Glutamatergic neuron (in vitro differentiated cells): ENCODE measurements around the gene TBC1D30. TPM values are rescaled to one million over a fixed set of nuclear protein-coding genes. Genes with fewer than 3 reads are reported as not detected.

Experiments
- DNase-seq: peaks from one replicate; pipeline ENCODE4 v3.0.0; 2022
- H3K27ac Mint-ChIP-seq: one replicate; pipeline ENCODE4 v1.8.0; 2020; ENCODE audit warnings: mild to moderate bottlenecking, mixed read lengths, inconsistent platforms; ENCODE audit not compliant: unreplicated experiment
- H3K27me3 Mint-ChIP-seq: one replicate; pipeline ENCODE4 v1.8.0; 2020; ENCODE audit warnings: mild to moderate bottlenecking, moderate library complexity, mixed read lengths, inconsistent platforms; ENCODE audit not compliant: unreplicated experiment
- H3K36me3 Mint-ChIP-seq: one replicate; pipeline ENCODE4 v1.8.0; 2020; ENCODE audit warnings: mild to moderate bottlenecking, mixed read lengths, inconsistent platforms; ENCODE audit not compliant: unreplicated experiment
- H3K4me1 Mint-ChIP-seq: one replicate; pipeline ENCODE4 v1.8.0; 2020; ENCODE audit warnings: mild to moderate bottlenecking, low read depth, mixed read lengths, inconsistent platforms; ENCODE audit not compliant: unreplicated experiment
- H3K4me3 Mint-ChIP-seq: one replicate; pipeline ENCODE4 v1.8.0; 2020; ENCODE audit warnings: mild to moderate bottlenecking, mixed read lengths, inconsistent platforms; ENCODE audit not compliant: unreplicated experiment
- H3K9me3 Mint-ChIP-seq: one replicate; pipeline ENCODE4 v1.8.0; 2020; ENCODE audit warnings: mild to moderate bottlenecking, moderate library complexity, mixed read lengths, inconsistent platforms; ENCODE audit not compliant: unreplicated experiment
- total RNA-seq: library from RNA; stranded (reverse); fragmentation: NEBNext Ultra II Directional; extraction: Animal tissue kit (Norgen Biotek cat#: 25700); gene quantifications from one replicate; pipeline ENCODE4 v1.2.1, GENCODE V29; 2021; ENCODE audit not compliant: unreplicated experiment
- TF ChIP-seq, protein P1 (sequence below): fragments of 200-600 bp; sonication (generic); IDR thresholded peaks from one replicate; pipeline ENCODE4 v1.5.0; 2021; ENCODE audit not compliant: partially characterized antibody, unreplicated experiment

Gene TBC1D30
- total RNA-seq, 1 donor from 2014 or later: 15.2 TPM

- no peaks in the 10 kb centered on the region for H3K36me3 Mint-ChIP-seq
- no peaks in the 10 kb centered on the region for H3K4me1 Mint-ChIP-seq
- no peak overlapping the region for H3K4me3 Mint-ChIP-seq
- H3K9me3 Mint-ChIP-seq: no peaks in the 10 kb centered on the region
- H3K27me3 Mint-ChIP-seq: peaks cover 2% of the 10 kb centered on the region
- TF ChIP-seq, protein P1, sequence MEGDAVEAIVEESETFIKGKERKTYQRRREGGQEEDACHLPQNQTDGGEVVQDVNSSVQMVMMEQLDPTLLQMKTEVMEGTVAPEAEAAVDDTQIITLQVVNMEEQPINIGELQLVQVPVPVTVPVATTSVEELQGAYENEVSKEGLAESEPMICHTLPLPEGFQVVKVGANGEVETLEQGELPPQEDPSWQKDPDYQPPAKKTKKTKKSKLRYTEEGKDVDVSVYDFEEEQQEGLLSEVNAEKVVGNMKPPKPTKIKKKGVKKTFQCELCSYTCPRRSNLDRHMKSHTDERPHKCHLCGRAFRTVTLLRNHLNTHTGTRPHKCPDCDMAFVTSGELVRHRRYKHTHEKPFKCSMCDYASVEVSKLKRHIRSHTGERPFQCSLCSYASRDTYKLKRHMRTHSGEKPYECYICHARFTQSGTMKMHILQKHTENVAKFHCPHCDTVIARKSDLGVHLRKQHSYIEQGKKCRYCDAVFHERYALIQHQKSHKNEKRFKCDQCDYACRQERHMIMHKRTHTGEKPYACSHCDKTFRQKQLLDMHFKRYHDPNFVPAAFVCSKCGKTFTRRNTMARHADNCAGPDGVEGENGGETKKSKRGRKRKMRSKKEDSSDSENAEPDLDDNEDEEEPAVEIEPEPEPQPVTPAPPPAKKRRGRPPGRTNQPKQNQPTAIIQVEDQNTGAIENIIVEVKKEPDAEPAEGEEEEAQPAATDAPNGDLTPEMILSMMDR: peak; percentile 83
- DNase-seq: peak; percentile 30
- H3K27ac Mint-ChIP-seq: no peak overlapping the region
Observed at GRCh38 chr12:64796205-64796845, 28.1 kb upstream of the TBC1D30 start.

GRCh38 chr12:64797156-64797555 lies 27.3 kb upstream of the TBC1D30 start:
- Mint-ChIP-seq H3K4me3 (no peak overlapping the region), H3K36me3 (no peaks in the 10 kb centered on the region), H3K27me3 (peaks cover 2% of the 10 kb centered on the region), H3K9me3 (no peaks in the 10 kb centered on the region), H3K4me1 (no peaks in the 10 kb centered on the region), H3K27ac (no peak overlapping the region)
- TF ChIP-seq, protein P1: no peak
- DNase-seq: no peak

DNA sequence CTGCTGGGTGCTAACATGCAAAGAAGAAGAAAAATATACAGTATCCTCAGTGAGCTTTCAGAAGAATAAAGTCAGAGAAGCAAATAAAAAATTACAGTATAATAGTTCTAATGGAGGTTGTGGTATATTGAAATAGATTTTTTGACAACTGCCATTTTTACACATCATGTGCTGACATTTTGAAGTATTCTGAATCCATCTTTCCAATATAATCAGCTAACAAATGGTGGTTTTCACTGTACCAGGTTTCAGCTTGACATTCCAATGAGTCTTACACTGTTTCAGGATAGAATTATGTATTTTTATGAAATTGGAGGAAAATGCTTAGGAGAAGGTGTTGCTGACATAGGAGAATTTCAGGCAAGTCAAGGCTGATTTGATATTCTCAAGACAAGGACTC lies 26.3 kb upstream of the TBC1D30 start:
- H3K27me3 Mint-ChIP-seq: peaks cover 2% of the 10 kb centered on the region
- H3K4me3 Mint-ChIP-seq: no peak overlapping the region
- H3K36me3 Mint-ChIP-seq: no peaks in the 10 kb centered on the region
- no peak overlapping the region for H3K27ac Mint-ChIP-seq
- TF ChIP-seq, protein P1: no peak
- H3K9me3 Mint-ChIP-seq: no peaks in the 10 kb centered on the region
- no peaks in the 10 kb centered on the region for H3K4me1 Mint-ChIP-seq
- no peak for DNase-seq

- Mint-ChIP-seq H3K27ac (no peak overlapping the region), H3K9me3 (no peaks in the 10 kb centered on the region), H3K36me3 (no peaks in the 10 kb centered on the region), H3K27me3 (peaks cover 2% of the 10 kb centered on the region), H3K4me3 (no peak overlapping the region), H3K4me1 (no peaks in the 10 kb centered on the region)
- DNase-seq: no peak
- TF ChIP-seq, protein P1: no peak
Observed at GRCh38 chr12:64800640-64801039, 23.8 kb upstream of the TBC1D30 start.

GRCh38 chr12:64801381-64801780 lies 23.1 kb upstream of the TBC1D30 start:
- no peaks in the 10 kb centered on the region for H3K4me1 Mint-ChIP-seq
- H3K4me3 Mint-ChIP-seq: no peak overlapping the region
- H3K36me3 Mint-ChIP-seq: no peaks in the 10 kb centered on the region
- DNase-seq: no peak
- peaks cover 2% of the 10 kb centered on the region for H3K27me3 Mint-ChIP-seq
- H3K9me3 Mint-ChIP-seq: no peaks in the 10 kb centered on the region
- H3K27ac Mint-ChIP-seq: no peak overlapping the region
- TF ChIP-seq, protein P1: no peak
